ENCODE data around the gene FAM234B. TPM values are rescaled to one million over a fixed set of nuclear protein-coding genes. Genes with fewer than 3 reads are reported as not detected.

FAM234B gene
- total RNA-seq, 4 donors from 2014 or later, result 3.1 to 8.0 (median 3.9) TPM

DNA sequence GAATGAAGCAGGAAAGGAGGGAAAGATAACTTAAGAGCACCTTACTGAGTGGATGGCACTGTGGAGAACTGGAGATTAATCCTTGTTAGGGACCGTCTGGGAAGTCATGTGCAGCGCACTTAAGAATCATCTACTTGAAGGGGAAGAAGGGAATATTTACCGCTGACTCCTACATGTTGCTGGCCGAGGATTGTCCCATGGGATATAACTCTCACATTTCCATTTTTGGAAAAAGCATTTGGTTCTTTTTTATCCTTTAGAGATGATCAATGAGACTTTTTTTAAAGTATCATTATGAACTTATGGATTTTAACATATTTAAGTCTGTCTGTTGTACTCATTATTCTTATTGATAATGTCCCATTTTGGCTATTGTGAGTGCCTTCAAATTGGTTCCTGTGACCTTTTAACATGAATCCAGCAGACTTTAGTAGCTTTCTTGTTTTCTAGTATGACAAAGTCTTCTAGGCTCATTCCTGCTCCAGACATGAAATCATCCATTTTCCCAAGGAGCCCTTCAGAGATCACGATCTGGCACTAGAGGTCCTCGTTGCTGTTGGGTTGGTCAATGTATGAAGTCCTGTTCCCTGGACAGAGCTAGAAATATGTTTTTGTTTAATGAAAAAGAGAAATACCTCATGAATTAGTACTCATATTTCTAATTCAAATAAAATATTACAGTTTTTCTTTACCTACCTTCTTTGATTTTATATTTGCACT lies 20.2 kb upstream of the FAM234B start:
- WGBS, 2 donors, result 65 to 77% methylated on average over 6 of the region's 6 CpGs
- Histone ChIP-seq H3K9me3 (no peaks in the 10 kb centered on the region), H3K4me3 (no peak overlapping the region), H3K27me3 (no peaks in the 10 kb centered on the region), H3K36me3 (no peaks in the 10 kb centered on the region), H3K4me1 (peaks cover 0 to 22% (median 0%) of the 10 kb centered on the region in 3 donors), H3K27ac (no peak overlapping the region)
- intact Hi-C loops (cut with DNase I), result loop anchor here (10.0 kb wide), 1 partner anchor 181 kb away; no protein-coding TSS in a partner anchor
- TF ChIP-seq POLR2A (IDR thresholded peaks at IDR 0.05), result no peak
- TF ChIP-seq, protein P1, sequence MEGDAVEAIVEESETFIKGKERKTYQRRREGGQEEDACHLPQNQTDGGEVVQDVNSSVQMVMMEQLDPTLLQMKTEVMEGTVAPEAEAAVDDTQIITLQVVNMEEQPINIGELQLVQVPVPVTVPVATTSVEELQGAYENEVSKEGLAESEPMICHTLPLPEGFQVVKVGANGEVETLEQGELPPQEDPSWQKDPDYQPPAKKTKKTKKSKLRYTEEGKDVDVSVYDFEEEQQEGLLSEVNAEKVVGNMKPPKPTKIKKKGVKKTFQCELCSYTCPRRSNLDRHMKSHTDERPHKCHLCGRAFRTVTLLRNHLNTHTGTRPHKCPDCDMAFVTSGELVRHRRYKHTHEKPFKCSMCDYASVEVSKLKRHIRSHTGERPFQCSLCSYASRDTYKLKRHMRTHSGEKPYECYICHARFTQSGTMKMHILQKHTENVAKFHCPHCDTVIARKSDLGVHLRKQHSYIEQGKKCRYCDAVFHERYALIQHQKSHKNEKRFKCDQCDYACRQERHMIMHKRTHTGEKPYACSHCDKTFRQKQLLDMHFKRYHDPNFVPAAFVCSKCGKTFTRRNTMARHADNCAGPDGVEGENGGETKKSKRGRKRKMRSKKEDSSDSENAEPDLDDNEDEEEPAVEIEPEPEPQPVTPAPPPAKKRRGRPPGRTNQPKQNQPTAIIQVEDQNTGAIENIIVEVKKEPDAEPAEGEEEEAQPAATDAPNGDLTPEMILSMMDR (IDR thresholded peaks at IDR 0.05), result peak in 4 of 6 experiments; percentile 26 to 52 (median 32)
- no peak for DNase-seq

GRCh38 chr12:13024531-13024916 lies 19.7 kb upstream of the FAM234B start:
- Histone ChIP-seq H3K27me3 (no peaks in the 10 kb centered on the region), H3K4me3 (no peak overlapping the region), H3K27ac (no peak overlapping the region), H3K36me3 (no peaks in the 10 kb centered on the region), H3K9me3 (no peaks in the 10 kb centered on the region), H3K4me1 (peaks cover 0 to 22% (median 0%) of the 10 kb centered on the region in 3 donors)
- DNase-seq, result no peak
- intact Hi-C loops (cut with DNase I), result loop anchor here (10.0 kb wide), 1 partner anchor 180 kb away; no protein-coding TSS in a partner anchor
- WGBS, 2 donors, result 74 to 81% methylated on average over 5 of the region's 5 CpGs
- TF ChIP-seq POLR2A (IDR thresholded peaks at IDR 0.05), result no peak
- TF ChIP-seq, protein P1 (IDR thresholded peaks at IDR 0.05), result no peak

DNA sequence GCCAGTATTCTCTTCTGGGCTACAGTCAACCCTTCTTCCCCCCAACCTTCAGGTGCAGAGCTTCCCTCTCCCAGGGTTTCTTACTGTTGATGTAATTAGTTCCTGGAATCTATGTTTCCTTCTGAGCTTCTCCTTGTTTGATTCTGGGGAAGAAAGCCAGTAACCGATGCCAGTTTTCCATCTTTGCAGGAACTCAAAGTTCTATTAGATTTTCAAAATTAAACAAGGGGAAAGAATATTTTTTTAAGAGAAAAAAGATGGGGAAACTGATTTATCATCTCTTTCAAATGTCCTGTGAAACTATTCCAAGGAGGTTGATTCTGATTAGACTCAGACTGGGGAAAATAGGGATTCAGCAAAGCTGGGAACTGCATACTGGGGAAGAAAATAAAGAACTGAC lies 17.9 kb upstream of the FAM234B start:
- H3K27me3 ChIP-seq, result no peaks in the 10 kb centered on the region
- intact Hi-C loops (cut with DNase I), result loop anchor here (10.0 kb wide), 1 partner anchor 179 kb away; no protein-coding TSS in a partner anchor
- H3K36me3 ChIP-seq, result no peaks in the 10 kb centered on the region
- H3K9me3 ChIP-seq, result no peaks in the 10 kb centered on the region
- peaks cover 0 to 22% (median 0%) of the 10 kb centered on the region in 3 donors for H3K4me1 ChIP-seq
- DNase-seq, result no peak
- WGBS, 2 donors, result 14 to 37% methylated on average over 1 of the region's 1 CpG
- no peak overlapping the region for H3K27ac ChIP-seq
- TF ChIP-seq POLR2A (IDR thresholded peaks at IDR 0.05), result no peak
- H3K4me3 ChIP-seq, result no peak overlapping the region

DNA sequence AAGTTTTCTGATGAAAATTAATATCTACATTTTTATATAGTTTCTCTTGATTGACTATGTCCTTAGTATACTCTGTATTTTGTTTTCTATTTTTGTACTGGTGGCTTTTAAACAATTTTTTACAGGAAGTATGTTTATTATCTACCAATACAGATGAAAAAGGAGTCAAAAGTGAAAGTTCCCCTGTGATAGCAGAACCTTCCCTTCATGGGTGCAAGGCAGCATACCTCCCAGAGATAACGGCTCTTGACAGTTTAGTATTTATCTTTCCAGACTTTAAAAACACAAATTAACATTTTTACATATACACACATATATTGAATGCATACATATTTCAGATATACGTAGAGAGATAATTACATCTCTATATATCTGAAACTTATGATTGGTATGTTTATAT lies 17.1 kb upstream of the FAM234B start:
- Histone ChIP-seq H3K27ac (no peak overlapping the region), H3K4me3 (no peak overlapping the region), H3K9me3 (no peaks in the 10 kb centered on the region), H3K4me1 (peaks cover 0 to 22% (median 0%) of the 10 kb centered on the region in 3 donors), H3K27me3 (no peaks in the 10 kb centered on the region), H3K36me3 (no peaks in the 10 kb centered on the region)
- intact Hi-C loops (cut with DNase I), result loop anchor here (10.0 kb wide), 1 partner anchor 178 kb away; no protein-coding TSS in a partner anchor
- TF ChIP-seq, protein P1 (IDR thresholded peaks at IDR 0.05), result no peak
- no peak for TF ChIP-seq POLR2A (IDR thresholded peaks at IDR 0.05)
- no peak for DNase-seq
- 71 to 76% methylated on average over 2 of the region's 2 CpGs for WGBS, 2 donors

- DNase-seq, result no peak
- intact Hi-C loops (cut with DNase I), result loop anchor here (10.0 kb wide), 1 partner anchor 177 kb away; no protein-coding TSS in a partner anchor
- Histone ChIP-seq H3K9me3 (no peaks in the 10 kb centered on the region), H3K4me3 (no peak overlapping the region), H3K27me3 (no peaks in the 10 kb centered on the region), H3K4me1 (peaks cover 0 to 22% (median 0%) of the 10 kb centered on the region in 3 donors), H3K27ac (no peak overlapping the region), H3K36me3 (no peaks in the 10 kb centered on the region)
- TF ChIP-seq, protein P1 (IDR thresholded peaks at IDR 0.05), result no peak
- TF ChIP-seq POLR2A (IDR thresholded peaks at IDR 0.05), result no peak
Measured at GRCh38 chr12:13027508-13027907, 16.7 kb upstream of the FAM234B start.
